Loucy (cell line): ENCODE data around the gene SPATA13.

ENCODE experiments used
- H2AFZ ChIP-seq: fragments of 200-600 bp; sonication (generic); 2 replicates; pipeline ENCODE4 v1.6.0; 2016; ENCODE audit warnings: antibody characterized with exemption, mild to moderate bottlenecking, low read length, moderate library complexity
- H3F3A ChIP-seq: fragments of 200-600 bp; 2 replicates; pipeline ENCODE4 v1.6.0; 2016; ENCODE audit warnings: antibody characterized with exemption, low read depth, mild to moderate bottlenecking
- H3K27me3 ChIP-seq: fragments of 200-600 bp; sonication (generic); 2 replicates; pipeline ENCODE4 v1.6.1; 2014; ENCODE audit warnings: low read length, mild to moderate bottlenecking; ENCODE audit not compliant: insufficient read depth, poor library complexity, severe bottlenecking
- H3K36me3 ChIP-seq: fragments of 200-600 bp; sonication (generic); 2 replicates; pipeline ENCODE4 v1.6.1; 2016; ENCODE audit warnings: low read length; ENCODE audit not compliant: insufficient read depth
- H3K4me1 ChIP-seq: fragments of 200-600 bp; sonication (generic); 2 replicates; pipeline ENCODE4 v1.5.1; 2014; ENCODE audit warnings: low read length, mild to moderate bottlenecking; ENCODE audit not compliant: insufficient read depth, poor library complexity, severe bottlenecking
- H3K4me2 ChIP-seq: fragments of 200-600 bp; sonication (generic); 2 replicates; pipeline ENCODE4 v1.6.0; 2014; ENCODE audit warnings: antibody characterized with exemption, low read length, low read depth, mild to moderate bottlenecking; ENCODE audit not compliant: poor library complexity, severe bottlenecking
- H3K4me3 ChIP-seq: fragments of 200-600 bp; sonication (generic); 2 replicates; pipeline ENCODE4 v1.5.1; 2014; ENCODE audit warnings: low read length, mild to moderate bottlenecking, mixed read lengths; ENCODE audit not compliant: poor library complexity, severe bottlenecking
- H3K79me2 ChIP-seq: fragments of 200-600 bp; sonication (generic); 2 replicates; pipeline ENCODE4 v1.6.1; 2014; ENCODE audit warnings: low read length; ENCODE audit not compliant: insufficient read depth
- H3K9ac ChIP-seq: fragments of 200-600 bp; sonication (generic); 2 replicates; pipeline ENCODE4 v1.6.0; 2014; ENCODE audit warnings: mild to moderate bottlenecking, low read depth, low read length, moderate library complexity; ENCODE audit not compliant: poor library complexity, severe bottlenecking
- H3K9me2 ChIP-seq: fragments of 200-600 bp; sonication (generic); replicated peaks from 2 replicates; pipeline ENCODE4 v1.6.1; 2016; ENCODE audit warnings: low read depth, low read length, mixed read lengths
- H3K9me3 ChIP-seq: fragments of 200-600 bp; sonication (generic); 2 replicates; pipeline ENCODE4 v1.6.1; 2014; ENCODE audit warnings: mild to moderate bottlenecking, antibody characterized with exemption, low read length, low read depth; ENCODE audit not compliant: insufficient read depth
- H4K20me1 ChIP-seq: fragments of 200-600 bp; sonication (generic); 2 replicates; pipeline ENCODE4 v1.6.0; 2014; ENCODE audit warnings: antibody characterized with exemption, low read length, mild to moderate bottlenecking; ENCODE audit not compliant: insufficient read depth, poor library complexity, severe bottlenecking
- CTCF ChIP-seq: fragments of 200-600 bp; sonication (generic); conservative IDR thresholded peaks from 2 replicates; pipeline ENCODE4 v1.5.1; 2014; ENCODE audit warnings: mild to moderate bottlenecking, antibody characterized with exemption, low read length
- EZH2phosphoT487 ChIP-seq: fragments of 200-600 bp; IDR thresholded peaks from 2 replicates; pipeline ENCODE4 v1.6.1; 2018; ENCODE audit warnings: antibody characterized with exemption, mild to moderate bottlenecking, moderate library complexity, borderline replicate concordance

Gene SPATA13

GRCh38 chr13:24181991-24182702, 21.6 kb downstream of the SPATA13 start:
- no peak overlapping the region for H3K4me3 ChIP-seq
- no peaks in the 10 kb centered on the region for H3K9me2 ChIP-seq
- peaks cover 92% of the 10 kb centered on the region for H3K79me2 ChIP-seq
- H4K20me1 ChIP-seq, result no peaks in the 10 kb centered on the region
- peaks cover 33% of the 10 kb centered on the region for H3K4me1 ChIP-seq
- H3K36me3 ChIP-seq, result no peaks in the 10 kb centered on the region
- no peak overlapping the region for H3K4me2 ChIP-seq
- H2AFZ ChIP-seq, result no peak overlapping the region
- no peak overlapping the region for H3K9ac ChIP-seq
- no peaks in the 10 kb centered on the region for H3K9me3 ChIP-seq
- no peaks in the 10 kb centered on the region for H3F3A ChIP-seq
- TF ChIP-seq CTCF (no peak), EZH2phosphoT487 (no peak)
- H3K27me3 ChIP-seq, result no peaks in the 10 kb centered on the region

- Histone ChIP-seq H2AFZ (no peak overlapping the region), H3K36me3 (no peaks in the 10 kb centered on the region), H4K20me1 (no peaks in the 10 kb centered on the region), H3K79me2 (peaks cover 88% of the 10 kb centered on the region), H3K9ac (no peak overlapping the region), H3K9me2 (no peaks in the 10 kb centered on the region), H3K4me3 (no peak overlapping the region), H3K27me3 (no peaks in the 10 kb centered on the region), H3K4me2 (no peak overlapping the region), H3K9me3 (no peaks in the 10 kb centered on the region), H3K4me1 (peaks cover 33% of the 10 kb centered on the region), H3F3A (no peaks in the 10 kb centered on the region)
- TF ChIP-seq CTCF (no peak), EZH2phosphoT487 (no peak)
These were observed 22.2 kb downstream of the SPATA13 start for GRCh38 chr13:24182703-24183081.

GRCh38 chr13:24183741-24184182, 23.2 kb downstream of the SPATA13 start:
- Histone ChIP-seq H3K4me1 (peaks cover 33% of the 10 kb centered on the region), H3F3A (no peaks in the 10 kb centered on the region), H2AFZ (no peak overlapping the region), H3K27me3 (no peaks in the 10 kb centered on the region), H3K4me2 (no peak overlapping the region), H3K9me2 (no peaks in the 10 kb centered on the region), H3K36me3 (no peaks in the 10 kb centered on the region), H4K20me1 (no peaks in the 10 kb centered on the region), H3K4me3 (no peak overlapping the region), H3K79me2 (peaks cover 83% of the 10 kb centered on the region), H3K9me3 (peaks cover 4% of the 10 kb centered on the region; the same call in 1 of the 2 replicates), H3K9ac (no peak overlapping the region)
- TF ChIP-seq EZH2phosphoT487, result no peak
- no peak for TF ChIP-seq CTCF
